GM12874 (cell line): Measurements from ENCODE around the gene KRTAP5-10.
"Not testable (repeated sequence)": the region's sequence is repeated elsewhere in the genome, so short reads cannot be mapped to it uniquely, and the experiment has no call there.

Experiments used
- CTCF ChIP-seq: IDR thresholded peaks from 2 replicates; pipeline ENCODE4 v1.5.1; 2011; ENCODE audit warnings: low read depth, mild to moderate bottlenecking, control low read depth, low read length, moderate library complexity; ENCODE audit not compliant: insufficient read depth

KRTAP5-10 gene

GRCh38 chr11:71527576-71528210, 37.7 kb upstream of the KRTAP5-10 start:
- TF ChIP-seq CTCF: no peak

- no peak for TF ChIP-seq CTCF
Observed at GRCh38 chr11:71530602-71531001, 34.8 kb upstream of the KRTAP5-10 start.

DNA sequence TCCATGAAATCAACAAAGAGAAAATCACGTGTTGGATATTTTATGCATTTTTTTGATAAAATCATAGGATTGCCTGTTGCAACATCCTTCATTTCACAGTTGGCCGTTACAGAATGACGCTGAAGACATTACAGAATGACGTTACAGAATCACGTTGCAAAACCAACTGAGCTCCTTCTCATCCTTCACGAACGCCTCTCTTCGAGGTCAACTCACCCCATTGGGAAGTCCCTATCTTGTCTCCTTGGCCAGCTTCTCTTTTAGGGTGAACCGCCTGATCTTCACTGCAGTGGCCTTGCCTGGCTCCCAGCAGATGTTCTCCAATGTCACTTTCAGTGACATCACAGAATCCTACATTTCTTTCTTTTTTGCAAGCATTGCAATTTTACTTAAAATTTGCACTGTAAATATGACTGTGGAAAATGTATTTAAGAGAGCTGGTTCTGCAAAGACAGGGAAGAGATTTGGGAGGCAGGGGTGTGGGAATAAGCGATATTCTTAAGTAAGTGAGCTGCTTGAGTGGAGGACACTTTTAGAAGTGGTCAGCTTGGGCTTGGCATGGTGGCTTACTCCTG, 33.2 kb upstream of the KRTAP5-10 start:
- TF ChIP-seq CTCF: no peak

- TF ChIP-seq CTCF: no peak
Observed at GRCh38 chr11:71535825-71536224, 29.5 kb upstream of the KRTAP5-10 start.

DNA sequence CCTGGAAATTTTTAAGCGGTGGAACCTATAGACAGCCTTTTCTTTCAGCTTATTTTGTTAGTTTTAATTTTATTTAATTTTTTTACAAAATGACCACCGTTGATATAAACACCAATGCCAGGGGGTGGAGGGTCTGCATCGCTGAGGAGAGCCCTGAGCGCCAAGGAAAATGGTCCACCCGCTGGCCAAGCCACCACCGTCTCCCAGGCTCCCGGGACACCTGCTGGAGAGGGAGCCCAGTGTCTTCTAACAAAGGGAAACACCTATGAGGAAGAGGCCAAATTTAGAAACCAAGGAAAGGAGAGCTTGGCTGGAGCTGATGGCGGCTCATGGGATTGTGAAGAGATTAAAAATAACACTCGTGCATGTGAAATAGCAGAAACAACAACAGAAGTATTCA, 27.8 kb upstream of the KRTAP5-10 start:
- TF ChIP-seq CTCF: no peak

- TF ChIP-seq CTCF: not testable (repeated sequence)
Observed at GRCh38 chr11:71537977-71538665, 27.2 kb upstream of the KRTAP5-10 start, which contains the start of gene KRTAP5-8. TSS of gene KRTAP5-8 (plus strand) at chr11:71538025. CDS start at chr11:71538056, 31 bp downstream.

DNA sequence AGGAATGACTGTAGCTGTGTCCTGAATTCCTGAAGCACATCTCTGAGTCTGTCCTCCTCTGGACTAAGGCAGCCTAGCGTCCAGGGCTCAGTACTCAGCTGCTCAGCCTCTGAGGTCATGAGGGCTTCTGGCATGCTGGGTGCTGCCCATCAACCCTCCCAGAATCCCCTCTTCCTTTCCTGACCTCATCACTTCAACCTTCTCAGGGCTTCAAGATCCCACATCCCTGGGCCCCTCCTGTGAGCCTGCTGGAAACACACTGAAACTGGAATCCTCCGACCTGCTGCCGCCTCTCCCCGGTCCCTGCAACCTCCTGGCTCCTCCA, 26.7 kb upstream of the KRTAP5-10 start:
- no peak for TF ChIP-seq CTCF
